ENCODE results near the gene CCL7. TPM values are rescaled to one million over a fixed set of nuclear protein-coding genes. Genes with fewer than 3 reads are reported as not detected.

Gene CCL7
- total RNA-seq, 1 donor from 2014 or later: not detected

GRCh38 chr17:34290586-34290985, 20.6 kb downstream of the CCL7 start:
- H3K79me2 ChIP-seq (ENCODE audit: insufficient read depth, low read length): no peaks in the 10 kb centered on the region
- no peak for FAIRE-seq
- no peak overlapping the region for H3K4me3 ChIP-seq (ENCODE audit: insufficient read depth, low read depth, low read length)
- peaks cover 6% of the 10 kb centered on the region for H3K4me1 ChIP-seq (ENCODE audit: insufficient read depth, low read length)
- DNase-seq (ENCODE audit: low read depth): no peak
- TF ChIP-seq CTCF (IDR thresholded peaks at IDR 0.05; ENCODE audit: insufficient read depth, low read depth, low read length) (no peak), EZH2 (IDR thresholded peaks at IDR 0.05; ENCODE audit: insufficient read depth, low read length) (no peak)
- H4K20me1 ChIP-seq (ENCODE audit: insufficient read depth, low read length): no peaks in the 10 kb centered on the region
- no peaks in the 10 kb centered on the region for H3K9me3 ChIP-seq (ENCODE audit: insufficient read depth, low read depth, low read length)
- H3K4me3 Mint-ChIP-seq (ENCODE audit: unreplicated experiment): no peak overlapping the region
- no peaks in the 10 kb centered on the region for H3K36me3 ChIP-seq (ENCODE audit: insufficient read depth, low read length)
- no peak overlapping the region for H3K4me2 ChIP-seq (ENCODE audit: low read length)
- H3K27me3 ChIP-seq (ENCODE audit: insufficient read depth, low read length): peaks cover 5% of the 10 kb centered on the region
- H3K9ac ChIP-seq (ENCODE audit: low read length): no peak overlapping the region
- H3K4me1 Mint-ChIP-seq (ENCODE audit: low read depth, unreplicated experiment): peaks cover 2% of the 10 kb centered on the region
- H3K27ac Mint-ChIP-seq (ENCODE audit: unreplicated experiment): no peak overlapping the region
- peaks cover 4% of the 10 kb centered on the region for H3K9me3 Mint-ChIP-seq (ENCODE audit: unreplicated experiment)
- no peak overlapping the region for H2AFZ ChIP-seq (ENCODE audit: low read depth, low read length)
- no peaks in the 10 kb centered on the region for H3K36me3 Mint-ChIP-seq (ENCODE audit: low read depth, unreplicated experiment)
- H3K27me3 Mint-ChIP-seq (ENCODE audit: low read depth, unreplicated experiment): peaks cover 36% of the 10 kb centered on the region
- H3K27ac ChIP-seq (ENCODE audit: low read depth, low read length): no peak overlapping the region

GRCh38 chr17:34291721-34292348, 21.8 kb downstream of the CCL7 start:
- DNase-seq (ENCODE audit: low read depth) (no peak), FAIRE-seq (no peak)
- H3K4me2 ChIP-seq (ENCODE audit: low read length): no peak overlapping the region
- Mint-ChIP-seq H3K36me3 (ENCODE audit: low read depth, unreplicated experiment) (no peaks in the 10 kb centered on the region), H3K9me3 (ENCODE audit: unreplicated experiment) (peaks cover 4% of the 10 kb centered on the region), H3K27me3 (ENCODE audit: low read depth, unreplicated experiment) (peaks cover 26% of the 10 kb centered on the region), H3K27ac (ENCODE audit: unreplicated experiment) (no peak overlapping the region), H3K4me3 (ENCODE audit: unreplicated experiment) (no peak overlapping the region), H3K4me1 (ENCODE audit: low read depth, unreplicated experiment) (peaks cover 2% of the 10 kb centered on the region)
- peaks cover 6% of the 10 kb centered on the region for H3K4me1 ChIP-seq (ENCODE audit: insufficient read depth, low read length)
- H3K9me3 ChIP-seq (ENCODE audit: insufficient read depth, low read depth, low read length): no peaks in the 10 kb centered on the region
- H3K27me3 ChIP-seq (ENCODE audit: insufficient read depth, low read length): peaks cover 1% of the 10 kb centered on the region
- H4K20me1 ChIP-seq (ENCODE audit: insufficient read depth, low read length): no peaks in the 10 kb centered on the region
- H3K9ac ChIP-seq (ENCODE audit: low read length): no peak overlapping the region
- no peaks in the 10 kb centered on the region for H3K36me3 ChIP-seq (ENCODE audit: insufficient read depth, low read length)
- no peak overlapping the region for H3K27ac ChIP-seq (ENCODE audit: low read depth, low read length)
- no peak overlapping the region for H2AFZ ChIP-seq (ENCODE audit: low read depth, low read length)
- H3K79me2 ChIP-seq (ENCODE audit: insufficient read depth, low read length): no peaks in the 10 kb centered on the region
- no peak for TF ChIP-seq EZH2 (IDR thresholded peaks at IDR 0.05; ENCODE audit: insufficient read depth, low read length)
- no peak for TF ChIP-seq CTCF (IDR thresholded peaks at IDR 0.05; ENCODE audit: insufficient read depth, low read depth, low read length)
- H3K4me3 ChIP-seq (ENCODE audit: insufficient read depth, low read depth, low read length): no peak overlapping the region

GRCh38 chr17:34299027-34299426, 29.0 kb downstream of the CCL7 start:
- H3K27me3 ChIP-seq (ENCODE audit: insufficient read depth, low read length): no peaks in the 10 kb centered on the region
- no peak overlapping the region for H3K27ac Mint-ChIP-seq (ENCODE audit: unreplicated experiment)
- H3K27me3 Mint-ChIP-seq (ENCODE audit: low read depth, unreplicated experiment): no peaks in the 10 kb centered on the region
- DNase-seq (ENCODE audit: low read depth) (no peak), FAIRE-seq (no peak)
- H4K20me1 ChIP-seq (ENCODE audit: insufficient read depth, low read length): no peaks in the 10 kb centered on the region
- peaks cover 24% of the 10 kb centered on the region for H3K4me1 ChIP-seq (ENCODE audit: insufficient read depth, low read length)
- H3K79me2 ChIP-seq (ENCODE audit: insufficient read depth, low read length): no peaks in the 10 kb centered on the region
- no peak overlapping the region for H2AFZ ChIP-seq (ENCODE audit: low read depth, low read length)
- no peaks in the 10 kb centered on the region for H3K36me3 Mint-ChIP-seq (ENCODE audit: low read depth, unreplicated experiment)
- H3K9me3 ChIP-seq (ENCODE audit: insufficient read depth, low read depth, low read length): no peaks in the 10 kb centered on the region
- H3K9me3 Mint-ChIP-seq (ENCODE audit: unreplicated experiment): peaks cover 4% of the 10 kb centered on the region
- no peak overlapping the region for H3K4me3 ChIP-seq (ENCODE audit: insufficient read depth, low read depth, low read length)
- H3K4me3 Mint-ChIP-seq (ENCODE audit: unreplicated experiment): no peak overlapping the region
- no peak overlapping the region for H3K9ac ChIP-seq (ENCODE audit: low read length)
- peaks cover 39% of the 10 kb centered on the region for H3K4me1 Mint-ChIP-seq (ENCODE audit: low read depth, unreplicated experiment)
- TF ChIP-seq CTCF (IDR thresholded peaks at IDR 0.05; ENCODE audit: insufficient read depth, low read depth, low read length): no peak
- no peak for TF ChIP-seq EZH2 (IDR thresholded peaks at IDR 0.05; ENCODE audit: insufficient read depth, low read length)
- peak overlapping the region; percentile 68 for H3K4me2 ChIP-seq (ENCODE audit: low read length)
- no peaks in the 10 kb centered on the region for H3K36me3 ChIP-seq (ENCODE audit: insufficient read depth, low read length)
- no peak overlapping the region for H3K27ac ChIP-seq (ENCODE audit: low read depth, low read length)

Data from astrocyte (in vitro differentiated cells and primary cell).